Subcutaneous abdominal adipose tissue (tissue), 5 donors: ENCODE results near the gene EOMES.

Experiments
- H3K27ac ChIP-seq: one replicate; pipeline ENCODE4 v1.7.0; 2013; ENCODE audit warnings: low read depth, mild to moderate bottlenecking, inconsistent platforms, low read length, moderate library complexity
- H3K27me3 ChIP-seq, 5 donors: one replicate each; pipeline ENCODE4 v1.7.0; 2013; ENCODE audit warnings: low read length in 5 of 5, inconsistent platforms in 1 of 5; ENCODE audit not compliant: control insufficient read depth in 5 of 5, insufficient read depth in 4 of 5
- H3K36me3 ChIP-seq, 5 donors: one replicate each; pipeline ENCODE4 v1.7.0; 2013; ENCODE audit warnings: low read length in 5 of 5; ENCODE audit not compliant: control insufficient read depth in 5 of 5, insufficient read depth in 5 of 5
- H3K4me1 ChIP-seq, 5 donors: one replicate each; pipeline ENCODE4 v1.7.0; 2013; ENCODE audit warnings: low read length in 5 of 5, mild to moderate bottlenecking in 3 of 5, moderate library complexity in 1 of 5; ENCODE audit not compliant: control insufficient read depth in 5 of 5, insufficient read depth in 5 of 5
- H3K4me3 ChIP-seq, 5 donors: one replicate each; pipeline ENCODE4 v1.7.0; 2013; ENCODE audit warnings: low read length in 5 of 5, low read depth in 1 of 5
- H3K9ac ChIP-seq, 5 donors: one replicate each; pipeline ENCODE4 v1.7.0; 2013; ENCODE audit warnings: low read length in 5 of 5, mild to moderate bottlenecking in 4 of 5, moderate library complexity in 3 of 5
- H3K9me3 ChIP-seq, 5 donors: one replicate each; pipeline ENCODE4 v1.7.0; 2013; ENCODE audit warnings: low read length in 5 of 5; ENCODE audit not compliant: control insufficient read depth in 5 of 5
- donor health status: healthy.
- donor health status: healthy.
- donor health status: healthy.
- donor health status: healthy.
- donor health status: healthy.

The EOMES gene

DNA sequence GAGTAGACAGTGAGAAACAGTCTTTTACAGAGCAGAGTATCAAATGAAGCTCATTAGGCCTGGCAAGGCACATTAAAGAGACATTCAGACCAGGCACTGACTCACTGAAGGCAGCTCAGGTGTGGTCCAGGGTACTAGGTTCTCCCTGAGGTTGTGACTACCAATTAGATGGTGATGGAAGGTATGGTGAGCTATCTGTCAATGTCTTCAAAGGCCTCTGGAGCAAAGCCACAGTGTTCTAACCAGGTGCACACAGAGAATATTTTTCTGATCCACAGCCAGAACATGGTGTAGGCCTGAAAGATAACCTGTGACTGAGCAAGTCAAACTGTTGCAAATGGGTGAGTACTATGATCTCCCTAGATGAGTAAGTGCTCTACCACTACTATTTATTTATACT is 51.5 kb downstream of the EOMES start:
- Histone ChIP-seq H3K27ac (no peak overlapping the region), H3K9me3 (no peaks in the 10 kb centered on the region), H3K4me3 (no peak overlapping the region), H3K9ac (no peak overlapping the region), H3K27me3 (no peaks in the 10 kb centered on the region), H3K36me3 (no peaks in the 10 kb centered on the region), H3K4me1 (peaks cover 0 to 17% (median 11%) of the 10 kb centered on the region in 5 donors)

DNA sequence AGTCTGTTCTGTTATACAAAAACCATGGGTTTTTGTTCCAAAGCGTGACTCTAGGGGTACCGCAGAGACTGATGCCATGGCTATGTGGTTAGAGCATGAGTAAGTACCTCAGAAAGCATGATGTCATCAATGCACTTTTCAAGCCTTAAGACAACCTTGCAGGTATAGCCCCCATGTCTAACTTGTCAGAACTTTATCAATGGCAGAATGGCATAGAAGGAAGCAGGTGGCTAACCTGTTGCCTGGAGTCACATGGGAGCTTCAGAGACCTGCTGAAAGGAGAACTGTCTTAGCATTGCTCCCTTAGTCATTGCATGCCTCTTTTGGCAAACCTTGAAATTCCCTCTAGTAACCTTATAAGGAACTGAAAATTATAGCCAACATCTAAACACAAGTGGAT is 52.5 kb downstream of the EOMES start:
- no peak overlapping the region for H3K9ac ChIP-seq
- no peak overlapping the region for H3K4me3 ChIP-seq
- no peaks in the 10 kb centered on the region for H3K36me3 ChIP-seq
- H3K27ac ChIP-seq = no peak overlapping the region
- H3K9me3 ChIP-seq = no peaks in the 10 kb centered on the region
- no peaks in the 10 kb centered on the region for H3K27me3 ChIP-seq
- peaks cover 0 to 13% (median 6%) of the 10 kb centered on the region in 5 donors for H3K4me1 ChIP-seq

DNA sequence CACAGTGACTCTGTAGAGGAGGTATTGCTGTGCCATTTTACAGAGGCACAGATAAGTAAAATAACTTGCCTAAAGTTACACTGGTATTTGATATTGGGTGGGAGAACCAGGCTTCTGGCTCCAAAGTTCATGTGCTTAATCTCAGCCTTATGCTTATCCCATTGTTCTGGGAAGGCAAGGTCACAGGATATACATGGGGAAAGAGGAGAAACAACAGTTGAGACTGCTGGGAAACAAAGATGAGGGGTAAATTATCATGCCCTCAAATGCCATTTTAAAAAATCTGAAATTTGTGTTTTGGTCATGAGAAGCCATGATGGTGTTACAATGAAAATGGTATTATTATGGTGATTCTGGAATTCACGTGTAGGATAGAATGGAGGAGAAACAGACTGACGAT is 54.4 kb downstream of the EOMES start:
- H3K9me3 ChIP-seq = no peaks in the 10 kb centered on the region
- no peaks in the 10 kb centered on the region for H3K36me3 ChIP-seq
- no peak overlapping the region for H3K4me3 ChIP-seq
- H3K27ac ChIP-seq = no peak overlapping the region
- H3K27me3 ChIP-seq = no peaks in the 10 kb centered on the region
- H3K4me1 ChIP-seq = peaks cover 0 to 13% (median 6%) of the 10 kb centered on the region in 5 donors
- no peak overlapping the region for H3K9ac ChIP-seq

DNA sequence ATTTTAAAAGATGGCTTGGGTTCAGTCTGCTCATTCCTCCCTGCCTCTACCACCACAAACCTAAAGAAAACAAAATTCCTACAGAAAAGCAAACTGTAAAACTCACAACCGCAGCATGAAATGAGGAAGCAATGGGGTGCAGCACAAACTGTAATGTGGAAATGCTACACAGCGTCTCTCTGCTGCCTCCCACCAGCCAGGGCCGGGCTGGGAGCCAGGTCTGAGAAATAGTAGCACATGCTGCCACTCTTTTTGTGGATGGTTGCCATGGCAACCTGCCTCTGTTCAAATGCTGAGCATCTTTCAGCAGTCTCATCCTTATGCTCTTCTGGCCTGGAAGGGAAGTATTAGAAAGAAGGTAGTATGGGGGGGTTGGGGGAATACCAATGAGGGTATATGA is 55.4 kb downstream of the EOMES start:
- Histone ChIP-seq H3K9me3 (no peaks in the 10 kb centered on the region), H3K9ac (no peak overlapping the region), H3K27me3 (no peaks in the 10 kb centered on the region), H3K4me3 (no peak overlapping the region), H3K4me1 (peaks cover 0 to 13% (median 6%) of the 10 kb centered on the region in 5 donors), H3K27ac (no peak overlapping the region), H3K36me3 (no peaks in the 10 kb centered on the region)

DNA sequence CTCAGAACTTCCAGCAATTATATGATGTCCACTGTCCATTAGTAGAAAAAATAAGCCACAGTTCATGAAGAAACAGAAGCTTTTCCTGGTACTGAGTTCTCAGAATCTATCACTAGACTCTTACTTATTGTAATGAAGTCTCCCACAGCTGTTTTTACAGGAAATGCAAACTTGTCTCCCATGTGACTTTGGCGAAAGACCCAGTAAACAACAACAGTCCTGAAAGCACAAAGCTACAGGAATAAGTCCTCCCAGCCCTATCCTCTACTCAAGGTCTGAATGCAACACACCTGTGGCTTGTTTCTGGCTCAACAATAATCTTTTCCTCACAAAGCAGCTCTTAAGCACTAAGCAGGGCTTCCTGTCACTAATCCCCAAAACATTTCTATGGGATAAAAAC is 55.9 kb downstream of the EOMES start:
- Histone ChIP-seq H3K4me3 (no peak overlapping the region), H3K9ac (no peak overlapping the region), H3K27me3 (no peaks in the 10 kb centered on the region), H3K27ac (no peak overlapping the region), H3K4me1 (peaks cover 0 to 13% (median 6%) of the 10 kb centered on the region in 5 donors), H3K36me3 (no peaks in the 10 kb centered on the region), H3K9me3 (no peaks in the 10 kb centered on the region)
